Amniotic stem cell (primary cell): Measurements from ENCODE around the gene TAAR6.
"Not testable (repeated sequence)": the region's sequence is repeated elsewhere in the genome, so short reads cannot be mapped to it uniquely, and the experiment has no call there.

Source experiments
- DNase-seq: peaks from one replicate; lab custom pipeline; 2025; lab: John Stamatoyannopoulos, UW

Gene TAAR6

GRCh38 chr6:132590362-132590761 is 20.2 kb downstream of the TAAR6 start:
- DNase-seq = no peak

- no peak for DNase-seq
Observed at GRCh38 chr6:132592855-132593254, 22.7 kb downstream of the TAAR6 start.

GRCh38 chr6:132596201-132596600 is 26.1 kb downstream of the TAAR6 start:
- DNase-seq = no peak

GRCh38 chr6:132598473-132598872 is 28.4 kb downstream of the TAAR6 start:
- no peak for DNase-seq

- not testable (repeated sequence) for DNase-seq
Observed at GRCh38 chr6:132600900-132601299, 30.8 kb downstream of the TAAR6 start.

- DNase-seq = no peak
Observed at GRCh38 chr6:132604635-132605152, 34.6 kb downstream of the TAAR6 start.

GRCh38 chr6:132607544-132608233 is 37.6 kb downstream of the TAAR6 start:
- no peak for DNase-seq

- no peak for DNase-seq
Observed at GRCh38 chr6:132611616-132612015, 41.5 kb downstream of the TAAR6 start.

GRCh38 chr6:132612449-132613108 is 42.5 kb downstream of the TAAR6 start:
- DNase-seq = no peak

- DNase-seq = no peak
Observed at GRCh38 chr6:132614554-132614953, 44.4 kb downstream of the TAAR6 start.

- DNase-seq = no peak
Observed at GRCh38 chr6:132616677-132617076, 46.6 kb downstream of the TAAR6 start.
